GM18870 (cell line): Measurements from ENCODE around the gene SYT13.

ENCODE experiments used
- ATAC-seq: cut with Tn5 transposase; IDR thresholded peaks from one replicate; pipeline ENCODE4 v1.9.1; 2021; ENCODE audit warnings: moderate library complexity; ENCODE audit not compliant: unreplicated experiment

The SYT13 gene, protein sequence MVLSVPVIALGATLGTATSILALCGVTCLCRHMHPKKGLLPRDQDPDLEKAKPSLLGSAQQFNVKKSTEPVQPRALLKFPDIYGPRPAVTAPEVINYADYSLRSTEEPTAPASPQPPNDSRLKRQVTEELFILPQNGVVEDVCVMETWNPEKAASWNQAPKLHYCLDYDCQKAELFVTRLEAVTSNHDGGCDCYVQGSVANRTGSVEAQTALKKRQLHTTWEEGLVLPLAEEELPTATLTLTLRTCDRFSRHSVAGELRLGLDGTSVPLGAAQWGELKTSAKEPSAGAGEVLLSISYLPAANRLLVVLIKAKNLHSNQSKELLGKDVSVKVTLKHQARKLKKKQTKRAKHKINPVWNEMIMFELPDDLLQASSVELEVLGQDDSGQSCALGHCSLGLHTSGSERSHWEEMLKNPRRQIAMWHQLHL

DNA sequence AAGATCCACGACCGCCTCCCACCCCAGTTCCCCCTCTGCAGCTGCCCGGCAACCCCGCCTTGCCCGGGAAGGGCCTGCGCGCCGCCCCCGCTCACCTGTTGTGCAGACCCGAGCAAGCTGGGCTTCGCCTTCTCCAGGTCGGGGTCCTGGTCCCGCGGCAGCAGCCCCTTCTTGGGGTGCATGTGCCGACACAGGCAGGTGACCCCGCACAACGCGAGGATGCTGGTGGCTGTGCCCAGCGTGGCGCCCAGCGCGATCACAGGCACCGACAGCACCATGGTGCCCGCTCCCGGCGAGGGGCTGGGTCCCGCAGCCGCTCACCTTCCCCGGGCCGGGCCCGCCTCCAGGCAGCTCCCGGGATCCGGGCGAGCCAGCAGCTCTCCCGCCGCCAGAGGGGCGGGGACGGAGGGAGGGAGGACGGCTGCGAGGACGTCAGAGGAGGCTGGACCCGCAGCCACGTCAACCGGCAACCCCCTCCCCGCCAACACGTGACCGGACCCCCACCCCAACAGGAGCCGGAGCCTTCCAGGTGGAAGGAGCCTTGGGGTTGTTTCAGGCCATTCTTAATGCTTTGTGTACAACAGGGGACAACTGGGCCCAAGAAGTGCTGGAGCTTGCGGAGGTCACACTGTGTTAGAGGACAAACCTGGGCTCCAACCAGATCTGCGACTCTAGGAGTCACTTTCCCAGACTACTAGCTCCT, at the start of gene SYT13:
SYT13 (minus strand) TSS at position 412 of the 703 bp plus-strand sequence; CDS start at position 278, 134 bp downstream.
- no peak for ATAC-seq

DNA sequence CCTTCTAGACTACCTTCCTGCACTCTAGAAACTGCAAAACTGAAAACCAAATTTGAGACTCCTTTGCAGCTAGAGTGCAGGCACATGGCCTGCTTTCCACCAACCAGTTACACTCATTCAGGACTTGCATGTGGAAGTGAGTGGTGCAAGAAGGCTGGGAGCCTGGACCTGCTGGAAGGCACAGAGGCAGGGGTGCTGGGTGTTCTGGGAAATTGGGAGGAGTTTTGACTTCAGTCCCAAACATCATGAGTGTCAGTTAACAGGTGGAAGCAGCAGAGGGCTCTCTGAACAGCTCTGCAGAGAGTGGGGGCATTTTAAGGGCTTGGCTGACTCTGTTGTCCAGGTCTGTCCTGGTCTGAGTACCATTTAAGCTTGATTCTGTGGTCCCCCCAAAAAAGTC, 49.3 kb upstream of the SYT13 start:
- ATAC-seq, result no peak

DNA sequence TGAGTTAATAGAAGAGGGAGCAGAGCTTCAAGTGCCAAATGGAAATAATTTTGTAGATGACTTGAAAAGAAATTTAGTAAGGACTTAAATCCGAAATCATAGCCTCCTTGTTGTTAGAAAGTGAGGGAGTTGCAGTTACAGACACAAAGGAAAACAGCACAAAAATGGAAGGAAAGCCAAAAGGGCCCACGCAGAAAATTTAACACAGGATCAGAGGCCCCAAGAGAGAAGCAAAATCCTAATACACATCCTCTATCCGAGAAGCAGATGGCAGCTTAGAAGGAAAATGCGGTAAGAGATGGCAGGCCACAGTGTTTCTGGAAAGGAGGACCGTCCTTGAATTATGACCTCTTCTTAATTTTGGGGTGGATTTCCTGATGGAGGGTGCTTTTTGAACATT, 48.7 kb upstream of the SYT13 start:
- ATAC-seq, result no peak

DNA sequence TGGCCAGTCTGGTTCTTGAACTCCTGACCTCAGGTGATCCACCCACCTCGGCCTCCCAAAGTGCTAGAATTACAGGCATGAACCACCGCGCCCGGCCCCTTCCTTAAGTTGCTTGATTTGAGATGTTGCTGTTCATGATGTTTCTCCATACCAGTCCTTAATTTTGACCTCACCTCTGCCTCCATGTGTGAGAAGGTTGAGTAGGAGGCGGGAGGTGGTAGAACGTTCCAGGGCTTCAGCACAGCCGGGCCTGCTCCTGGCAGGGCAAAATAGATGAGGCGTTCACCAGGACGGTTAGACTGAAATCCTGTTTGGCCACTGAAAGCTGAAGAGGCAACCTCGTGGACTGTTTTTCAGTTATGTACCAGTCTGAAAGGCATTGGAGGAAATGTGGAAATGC, 48.3 kb upstream of the SYT13 start:
- no peak for ATAC-seq

DNA sequence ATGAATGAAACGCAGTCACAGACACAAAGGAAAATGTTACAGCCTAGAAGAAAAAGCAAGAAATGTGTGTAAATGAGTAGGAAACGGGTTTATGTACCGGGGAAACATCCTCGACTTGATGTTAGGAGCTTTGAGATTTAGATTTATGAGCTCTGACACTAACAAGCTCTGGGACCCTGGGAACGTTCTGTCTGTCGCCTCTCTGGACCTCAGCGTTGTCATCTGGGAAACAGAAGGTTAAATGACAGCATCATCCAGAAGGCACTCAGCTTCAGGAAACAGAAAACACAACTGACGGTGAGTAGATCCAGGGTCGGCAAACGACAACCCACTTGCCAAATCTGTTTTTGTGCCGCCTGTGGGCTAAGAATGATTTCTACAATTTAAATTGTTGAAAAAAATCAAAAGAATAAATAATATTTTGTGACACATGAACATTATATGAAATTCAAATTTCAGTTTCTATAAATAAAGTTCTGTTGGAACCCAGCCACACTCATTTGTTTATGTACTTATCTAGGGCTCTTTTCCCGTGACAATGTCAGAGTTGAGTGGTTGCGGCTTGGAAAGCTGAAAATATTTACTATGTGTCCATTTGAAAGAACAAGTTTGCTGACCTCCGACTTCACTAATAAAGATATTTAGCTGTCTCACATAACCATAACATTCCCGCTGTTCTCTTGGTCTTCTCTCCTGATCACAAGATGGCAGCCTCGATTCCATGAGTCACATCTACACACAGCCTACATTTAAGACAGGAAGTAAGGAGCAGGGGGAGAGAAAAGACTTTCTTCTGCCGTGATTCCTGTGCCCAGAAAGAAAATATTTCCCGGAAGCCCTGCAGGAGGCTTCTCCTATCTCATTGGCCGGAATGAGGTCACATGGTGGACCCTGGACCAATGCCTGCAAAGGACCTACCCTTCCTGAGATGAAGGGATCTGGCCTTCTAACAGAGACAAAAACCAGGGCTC, 47.1 kb upstream of the SYT13 start:
- no peak for ATAC-seq

DNA sequence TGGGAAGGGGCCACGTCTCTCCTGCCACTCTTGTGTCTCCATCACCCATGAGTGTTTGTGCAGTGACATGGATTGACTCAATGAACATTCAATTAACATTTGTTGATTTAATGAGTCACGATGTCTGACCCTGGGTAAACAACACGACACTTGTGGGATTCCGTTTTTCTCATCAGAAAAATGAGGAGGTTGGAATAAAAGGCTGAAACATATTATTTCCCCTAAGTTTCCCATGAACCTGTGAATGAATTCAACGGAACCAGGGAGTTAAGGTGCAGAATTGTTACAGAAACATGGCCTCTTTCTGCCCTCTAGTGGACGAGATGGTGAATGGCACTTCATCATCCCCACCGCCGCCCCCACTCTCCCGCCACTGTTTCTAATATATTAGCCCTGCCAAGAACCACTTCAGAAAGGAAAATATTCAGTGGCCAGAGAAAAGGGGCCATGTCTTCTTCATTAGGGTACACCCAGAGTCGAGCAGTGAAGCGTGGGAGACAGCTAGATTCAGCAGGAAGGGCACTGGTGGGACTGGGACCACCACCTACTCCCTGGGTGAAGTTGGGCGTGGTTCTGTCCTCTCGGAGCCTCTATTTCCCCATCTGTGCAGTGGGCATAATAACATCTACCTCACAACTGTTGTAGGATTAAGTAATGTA, 46.3 kb upstream of the SYT13 start:
- ATAC-seq, result no peak

DNA sequence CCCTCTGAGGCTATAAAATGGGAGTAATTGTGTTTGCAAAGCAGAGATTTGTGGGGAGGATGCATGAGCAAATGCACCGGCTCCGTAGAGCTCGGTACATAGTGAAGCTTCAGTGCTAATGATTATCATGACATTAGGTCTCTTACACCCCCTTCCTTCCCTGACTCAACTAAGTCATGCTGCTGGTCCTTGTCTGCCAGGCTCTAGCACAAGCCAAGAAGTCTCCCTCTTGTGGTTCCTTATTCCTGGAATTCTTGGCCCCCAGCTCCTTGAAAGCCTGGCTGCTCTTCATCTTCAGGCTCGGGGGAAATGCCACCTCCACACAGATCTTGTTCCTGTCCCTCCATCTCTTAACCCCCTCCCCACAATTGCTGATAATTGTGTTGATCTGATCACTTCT, 45.7 kb upstream of the SYT13 start:
- ATAC-seq, result no peak

DNA sequence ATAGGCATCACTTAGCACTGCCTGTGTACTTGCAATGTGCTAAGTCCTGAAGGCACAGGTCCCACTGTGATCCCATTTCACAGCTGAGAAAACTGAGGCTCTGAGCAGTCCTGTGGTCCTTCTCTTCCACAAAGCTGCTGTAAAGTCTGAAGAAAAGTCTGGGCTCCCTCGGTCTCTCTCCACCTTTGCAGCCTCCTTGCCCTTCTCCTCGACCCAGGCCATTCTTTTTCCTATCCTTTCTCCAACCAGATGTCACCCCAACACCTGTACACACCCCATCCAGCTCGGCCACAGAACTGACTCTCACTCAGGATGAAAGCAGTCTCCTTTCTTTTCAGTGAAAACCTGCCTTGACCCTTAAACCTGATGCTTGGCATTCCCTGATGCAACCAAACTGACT, 42.6 kb upstream of the SYT13 start:
- no peak for ATAC-seq

DNA sequence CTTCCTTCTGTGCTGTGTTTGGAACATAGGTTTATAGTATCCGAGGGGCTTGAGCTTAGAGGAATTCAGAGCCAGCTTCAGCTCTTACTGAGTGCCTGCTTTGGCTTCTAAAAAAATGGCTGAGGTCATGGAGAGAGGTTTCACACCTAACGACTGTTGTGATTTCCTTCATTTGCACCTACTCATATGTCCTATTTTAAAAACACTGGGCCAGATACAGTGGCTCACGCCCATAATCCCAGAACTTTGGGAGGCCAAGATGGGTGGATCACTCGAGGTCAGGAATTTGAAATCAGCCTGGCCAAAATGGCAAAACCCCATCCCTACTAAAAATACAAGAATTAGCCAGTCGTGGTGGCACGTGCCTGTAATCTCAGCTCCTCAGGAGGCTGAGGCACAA, 38.3 kb upstream of the SYT13 start:
- no peak for ATAC-seq

DNA sequence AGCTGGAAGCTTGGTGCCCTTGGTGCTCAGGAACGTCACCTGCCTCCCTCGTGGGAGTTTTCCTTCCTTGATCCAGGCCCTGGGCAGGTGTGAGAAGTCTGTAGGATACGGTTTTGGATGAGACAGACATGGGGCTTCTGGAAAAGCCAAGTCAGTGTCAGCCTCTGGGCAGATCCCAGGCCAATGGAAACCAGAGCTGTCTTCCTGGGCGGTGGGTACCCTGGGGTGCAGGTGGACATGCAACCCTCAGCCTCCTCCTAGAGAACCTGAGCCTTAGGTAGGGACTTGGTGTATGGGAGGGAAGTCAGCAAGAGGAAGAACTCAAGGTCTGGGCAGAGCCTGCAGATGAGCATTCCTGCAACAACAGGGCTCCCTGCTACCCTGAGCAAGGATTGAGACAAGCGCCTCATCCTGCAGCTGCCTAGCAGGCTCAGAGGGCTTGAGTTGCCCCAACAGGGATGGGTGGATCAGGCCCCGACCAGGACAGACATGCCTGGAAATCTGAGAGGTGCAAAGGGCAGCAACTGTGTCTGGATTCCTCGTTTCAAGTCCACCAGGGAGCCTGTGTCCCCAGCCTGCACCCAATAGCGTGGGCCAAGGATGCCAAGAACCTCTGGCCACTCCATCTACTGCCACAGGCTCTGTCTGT, 37.6 kb upstream of the SYT13 start:
- no peak for ATAC-seq

DNA sequence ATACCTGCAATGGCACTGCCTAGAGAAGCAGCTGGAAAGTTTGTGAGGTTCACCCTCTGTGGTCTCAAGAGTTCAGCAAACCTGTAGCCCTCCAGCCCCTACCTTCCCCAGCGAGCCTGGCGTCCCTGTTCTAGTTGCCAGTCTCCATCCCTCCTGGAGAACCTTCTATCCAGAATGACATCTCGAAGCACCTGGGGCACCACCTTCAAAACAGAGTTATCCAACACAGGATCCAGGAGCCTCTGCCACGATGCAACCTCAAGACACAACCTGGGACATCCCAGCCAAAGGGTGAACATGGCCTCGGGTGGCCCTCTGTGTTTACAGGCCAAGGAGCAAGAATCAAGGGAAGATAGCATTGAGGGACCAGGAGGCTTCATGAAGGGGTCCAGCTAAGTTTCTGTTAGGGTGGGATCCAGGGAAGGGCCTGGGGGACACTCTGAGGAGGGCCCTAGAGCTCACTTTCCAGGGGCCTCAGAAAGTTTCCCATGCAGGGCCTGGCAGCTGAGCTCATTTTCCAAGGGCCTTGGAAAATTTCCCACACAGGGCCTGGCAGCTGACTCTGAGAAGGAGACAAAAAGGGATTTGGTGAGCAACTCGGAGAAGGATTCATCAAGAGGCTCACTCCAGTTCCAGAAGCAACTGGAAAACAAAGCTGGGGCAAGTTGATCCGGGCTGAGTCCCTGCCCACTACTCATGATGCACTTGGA, 36.9 kb upstream of the SYT13 start:
- ATAC-seq, result no peak

DNA sequence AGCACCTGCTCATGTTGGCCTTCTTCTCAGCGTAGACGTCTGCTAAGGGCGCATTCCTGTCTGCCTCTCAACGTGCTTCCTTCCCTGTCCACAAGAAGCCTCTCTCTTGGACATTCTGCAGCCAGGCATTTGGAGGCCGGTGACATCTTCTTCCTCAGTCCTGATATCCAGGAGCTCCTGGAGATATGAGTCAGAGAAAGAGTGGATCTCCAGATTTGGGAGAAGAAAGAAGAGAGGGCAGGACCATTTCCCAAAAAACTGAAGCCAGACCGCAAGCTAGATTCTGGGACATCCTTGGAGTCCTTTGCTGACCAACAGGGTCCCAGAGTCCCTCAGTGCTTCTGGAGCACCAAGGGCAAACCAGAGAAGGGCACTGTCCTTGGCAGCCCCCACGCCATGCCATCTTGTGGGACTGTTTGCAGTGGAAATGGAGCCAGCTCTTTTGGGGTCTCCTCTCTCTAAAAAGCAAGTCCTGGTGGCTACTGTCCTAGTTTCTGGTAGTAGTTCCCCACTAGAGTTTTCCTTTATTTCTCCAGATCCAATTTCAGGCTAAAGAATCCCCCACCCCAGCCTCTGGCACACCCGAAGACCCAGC, 36.1 kb upstream of the SYT13 start:
- no peak for ATAC-seq

DNA sequence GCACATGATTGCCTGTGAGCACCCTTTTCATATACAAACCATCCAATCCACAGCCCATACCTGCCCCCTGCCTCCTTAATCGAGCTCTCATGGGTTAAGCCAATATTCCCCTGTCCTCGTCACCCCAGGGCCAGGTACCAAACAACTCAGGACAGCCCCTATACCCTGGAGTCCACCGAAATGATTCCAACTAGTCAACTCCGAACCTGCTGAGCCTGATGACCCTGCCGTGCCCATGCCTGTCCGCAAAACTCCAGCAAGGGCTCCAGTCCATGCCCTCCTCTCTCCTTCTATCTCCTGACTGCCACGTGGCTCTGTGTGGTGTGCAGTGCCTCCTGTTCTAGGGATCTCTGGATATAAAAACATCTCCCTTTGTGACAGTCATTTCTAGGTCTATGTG, 35.5 kb upstream of the SYT13 start:
- no peak for ATAC-seq

DNA sequence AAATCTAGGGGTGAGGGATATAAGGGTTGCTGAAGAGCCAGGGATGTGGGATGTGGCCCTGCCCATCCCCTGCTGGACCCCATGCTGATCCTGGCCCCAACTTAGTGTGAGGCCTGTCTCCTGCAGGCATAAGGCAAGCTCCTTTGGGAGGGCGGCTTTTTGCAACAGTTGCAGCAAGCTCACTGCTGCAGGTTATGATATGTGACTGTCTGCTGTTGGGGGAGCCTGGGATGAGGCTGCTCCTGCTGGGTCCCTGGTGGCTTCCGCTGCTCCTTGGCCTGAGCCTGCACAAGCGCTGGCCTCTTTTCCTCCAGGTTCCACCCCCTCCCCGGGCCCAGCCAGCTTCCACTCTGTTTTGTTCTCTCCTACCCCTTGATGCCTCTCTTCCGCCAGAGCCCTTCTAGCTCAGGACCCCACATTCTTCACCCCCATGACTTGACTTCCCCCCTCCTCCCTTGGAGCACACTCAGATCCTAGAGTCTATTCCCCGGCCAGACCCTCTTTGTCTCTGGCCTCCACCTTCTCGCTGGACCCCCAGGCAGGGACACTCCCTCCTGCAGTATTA, 35.0 kb upstream of the SYT13 start:
- no peak for ATAC-seq

DNA sequence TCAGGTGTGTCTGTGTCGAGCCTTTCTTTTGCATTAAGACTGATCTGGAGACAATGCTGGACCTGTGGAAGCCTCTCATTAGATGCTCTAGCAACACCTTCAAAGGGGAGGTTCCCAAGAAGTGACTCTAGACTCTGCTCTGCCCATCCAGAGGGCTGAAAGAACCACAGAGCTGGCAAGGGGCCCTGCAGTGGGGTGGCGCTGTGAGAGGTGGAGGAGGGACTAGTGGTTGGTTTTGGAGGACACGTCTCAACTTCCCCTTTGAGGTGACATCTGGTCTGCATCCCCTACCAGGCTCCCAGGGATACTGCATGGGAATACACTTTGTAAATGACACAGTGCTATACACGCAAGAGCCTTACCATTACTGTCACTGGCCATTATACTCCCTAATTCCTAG, 34.2 kb upstream of the SYT13 start:
- no peak for ATAC-seq

DNA sequence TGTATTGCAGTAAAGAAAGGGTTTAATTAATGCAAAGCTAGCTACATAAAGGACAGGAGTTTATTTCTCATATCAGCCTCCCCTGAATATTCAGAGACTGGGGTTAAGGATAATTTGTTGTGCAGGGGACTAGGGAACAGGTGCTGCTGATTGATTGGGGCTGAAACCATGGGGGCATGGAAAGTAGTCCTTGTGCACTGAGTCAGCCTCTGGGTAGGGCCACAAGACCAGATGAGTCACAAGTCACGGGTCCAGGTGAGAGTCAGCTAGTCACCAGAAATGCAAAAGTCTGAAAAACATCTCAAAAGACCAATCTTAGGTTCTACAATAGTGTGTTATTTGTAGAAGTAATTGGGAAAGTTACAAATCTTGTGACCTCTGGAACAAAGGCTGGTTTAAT, 32.9 kb upstream of the SYT13 start:
- no peak for ATAC-seq

DNA sequence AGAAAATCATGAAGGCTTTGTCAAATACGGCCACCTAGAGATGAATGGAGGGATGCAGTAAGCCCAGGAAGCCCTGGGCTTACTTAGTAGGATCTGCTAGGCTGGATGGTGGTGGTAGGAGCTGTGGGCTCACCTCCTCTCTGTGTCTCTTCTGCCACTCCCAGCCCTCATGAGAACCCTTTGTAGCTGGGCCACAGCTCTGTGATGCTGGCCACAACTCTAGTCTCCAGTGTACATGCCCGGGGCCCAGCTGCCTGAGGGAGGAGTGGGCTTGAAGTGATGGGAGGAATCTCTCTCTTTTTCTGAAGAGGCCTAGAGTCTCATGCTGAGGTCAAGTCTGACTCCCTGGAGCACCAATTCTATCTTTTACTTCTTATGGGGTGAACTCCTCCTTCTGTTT, 32.4 kb upstream of the SYT13 start:
- no peak for ATAC-seq

DNA sequence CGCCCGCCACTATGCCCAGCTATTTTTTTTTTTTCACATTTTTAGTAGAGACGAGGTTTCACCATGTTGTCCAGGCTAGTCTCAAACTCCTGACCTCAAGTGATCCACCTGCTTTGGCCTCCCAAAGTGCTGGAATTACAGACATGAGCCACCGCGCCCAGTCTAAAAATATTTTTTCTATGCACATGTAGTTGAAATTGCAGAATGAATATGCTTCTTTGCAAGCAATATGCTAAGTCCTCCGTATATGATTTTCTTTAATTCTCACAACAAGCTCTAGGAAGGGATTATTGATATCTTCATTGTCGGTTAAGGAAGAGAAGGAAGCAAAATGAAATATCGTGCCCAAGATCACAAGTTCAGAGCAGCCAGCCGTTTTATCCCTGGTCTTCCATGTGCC, 30.1 kb upstream of the SYT13 start:
- ATAC-seq, result no peak

DNA sequence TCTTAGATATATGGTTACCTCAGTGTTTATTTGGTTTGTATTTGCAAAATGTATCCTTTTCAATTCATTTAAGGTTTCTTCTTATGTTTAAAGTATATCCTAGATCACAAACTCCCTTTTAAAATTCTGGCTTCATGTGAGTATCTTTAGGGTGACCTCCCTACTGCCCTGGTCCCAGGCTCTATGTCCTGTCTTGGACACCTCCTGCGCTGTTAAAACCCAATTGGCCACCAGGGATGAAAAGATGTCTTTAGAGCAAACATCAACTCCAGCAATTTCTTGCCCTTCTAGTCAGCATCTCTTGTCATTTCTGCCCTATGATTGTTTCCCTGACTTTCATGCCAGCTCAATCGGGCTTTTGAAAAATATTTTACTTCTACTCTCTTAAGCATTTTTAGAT, 28.8 kb upstream of the SYT13 start:
- no peak for ATAC-seq
